Mesendoderm (in vitro differentiated cells): ENCODE results near the gene NAV2.
A peak's percentile ranks its signal among the peaks of the same experiment; 100 is the strongest.

Source experiments
- DNase-seq: peaks from one replicate; pipeline ENCODE4 v3.0.0; 2013
- H2AK5ac ChIP-seq: 2 replicates; pipeline ENCODE4 v1.6.1; 2013; ENCODE audit warnings: low read length, inconsistent platforms
- H2BK120ac ChIP-seq: 2 replicates; pipeline ENCODE4 v1.6.1; 2013; ENCODE audit warnings: low read depth, mild to moderate bottlenecking, low read length, moderate library complexity, mixed read lengths
- H2BK15ac ChIP-seq: replicated peaks from 2 replicates; pipeline ENCODE4 v1.6.1; 2013; ENCODE audit warnings: low read depth, mild to moderate bottlenecking, moderate library complexity
- H2BK5ac ChIP-seq: 2 replicates; pipeline ENCODE4 v1.6.1; 2013; ENCODE audit warnings: low read length, inconsistent platforms
- H3K18ac ChIP-seq: 2 replicates; pipeline ENCODE4 v1.6.1; 2013; ENCODE audit warnings: mild to moderate bottlenecking, low read length, mixed read lengths
- H3K23ac ChIP-seq: one replicate; pipeline ENCODE4 v1.6.1; 2013; ENCODE audit warnings: low read length
- H3K27ac ChIP-seq: 2 replicates; pipeline ENCODE4 v1.5.1; 2013; ENCODE audit warnings: low read depth, mild to moderate bottlenecking, inconsistent platforms, low read length, moderate library complexity
- H3K27me3 ChIP-seq: 2 replicates; pipeline ENCODE4 v1.6.1; 2013; ENCODE audit warnings: low read length, control low read depth, mild to moderate bottlenecking, inconsistent platforms; ENCODE audit not compliant: insufficient read depth, poor library complexity
- H3K36me3 ChIP-seq: 2 replicates; pipeline ENCODE4 v1.6.1; 2013; ENCODE audit warnings: low read length, inconsistent platforms; ENCODE audit not compliant: control insufficient read depth, insufficient read depth
- H3K4ac ChIP-seq: one replicate; pipeline ENCODE4 v1.6.1; 2013; ENCODE audit warnings: low read depth, mild to moderate bottlenecking, low read length, moderate library complexity
- H3K4me1 ChIP-seq: 2 replicates; pipeline ENCODE4 v1.6.1; 2013; ENCODE audit warnings: low read depth, low read length, inconsistent platforms; ENCODE audit not compliant: control insufficient read depth
- H3K4me2 ChIP-seq: 2 replicates; pipeline ENCODE4 v1.6.1; 2013; ENCODE audit warnings: low read length
- H3K4me3 ChIP-seq: 2 replicates; pipeline ENCODE4 v1.5.1; 2013; ENCODE audit warnings: mild to moderate bottlenecking, low read length
- H3K56ac ChIP-seq: one replicate; pipeline ENCODE4 v1.6.1; 2013; ENCODE audit warnings: low read length
- H3K79me1 ChIP-seq: 2 replicates; pipeline ENCODE4 v1.6.1; 2013; ENCODE audit warnings: low read length, inconsistent platforms
- H3K79me2 ChIP-seq: 2 replicates; pipeline ENCODE4 v1.6.1; 2013; ENCODE audit warnings: mild to moderate bottlenecking, low read length; ENCODE audit not compliant: control insufficient read depth, insufficient read depth
- H3K9ac ChIP-seq: 2 replicates; pipeline ENCODE4 v1.6.1; 2013; ENCODE audit warnings: low read length, inconsistent platforms
- H4K5ac ChIP-seq: one replicate; pipeline ENCODE4 v1.6.1; 2013; ENCODE audit warnings: low read length
- H4K8ac ChIP-seq: one replicate; pipeline ENCODE4 v1.6.1; 2013; ENCODE audit warnings: low read depth, mild to moderate bottlenecking, control low read depth, low read length, moderate library complexity
- WGBS: extraction: QIAGEN DNeasy Blood & Tissue Kit; methylation state at CpG from one replicate; pipeline ENCODE4 v1.1.7; 2013; ENCODE audit warnings: low lambda C conversion rate, missing lambda C conversion rate; ENCODE audit not compliant: insufficient coverage; ENCODE audit errors: extremely low coverage; 5-methylcytosine and 5-hydroxymethylcytosine counted together

Gene NAV2

GRCh38 chr11:19934828-19935259 is 222.2 kb downstream of the NAV2 start:
- Histone ChIP-seq H3K9ac (no peak overlapping the region), H3K4me3 (no peak overlapping the region), H2BK15ac (no peak overlapping the region), H3K4me2 (no peak overlapping the region), H3K79me1 (no peaks in the 10 kb centered on the region), H3K79me2 (no peaks in the 10 kb centered on the region), H2BK120ac (no peak overlapping the region), H3K36me3 (no peaks in the 10 kb centered on the region), H3K56ac (no peak overlapping the region), H4K5ac (no peak overlapping the region), H3K23ac (no peak overlapping the region), H3K18ac (no peak overlapping the region), H3K27ac (no peak overlapping the region), H4K8ac (no peak overlapping the region), H3K27me3 (no peaks in the 10 kb centered on the region), H2AK5ac (no peak overlapping the region), H3K4ac (no peak overlapping the region), H3K4me1 (no peaks in the 10 kb centered on the region), H2BK5ac (no peak overlapping the region)
- no CpG with 5 or more reads among the region's 3 CpGs for WGBS
- DNase-seq = peak; percentile 16

DNA sequence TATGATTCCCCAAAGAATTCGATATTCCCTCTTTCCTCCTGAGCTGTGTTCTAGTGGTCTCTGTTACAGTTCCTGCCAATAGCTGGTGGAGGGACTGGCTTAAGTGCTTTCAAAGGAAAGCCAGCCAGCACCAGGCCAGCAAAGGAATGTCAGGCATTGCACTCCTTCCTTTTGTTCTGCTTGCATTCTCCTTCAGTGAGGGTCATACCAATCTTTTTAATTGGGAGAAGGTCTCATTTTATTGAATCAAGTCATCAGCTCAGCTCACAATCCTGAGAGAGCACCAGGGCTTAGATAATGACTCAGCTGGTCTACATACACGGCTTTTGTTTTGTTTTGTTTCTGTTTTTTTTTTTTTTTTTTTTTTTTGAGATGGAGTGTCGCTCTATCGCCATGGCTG is 222.9 kb downstream of the NAV2 start:
- H4K8ac ChIP-seq = no peak overlapping the region
- H3K79me1 ChIP-seq = no peaks in the 10 kb centered on the region
- no peak overlapping the region for H2AK5ac ChIP-seq
- H3K79me2 ChIP-seq = no peaks in the 10 kb centered on the region
- peak; percentile 90 for DNase-seq
- no peak overlapping the region for H2BK120ac ChIP-seq
- H3K56ac ChIP-seq = no peak overlapping the region
- no peak overlapping the region for H3K9ac ChIP-seq
- H3K4me1 ChIP-seq = no peaks in the 10 kb centered on the region
- H3K4ac ChIP-seq = no peak overlapping the region
- H3K23ac ChIP-seq = no peak overlapping the region
- H3K4me2 ChIP-seq = no peak overlapping the region
- no peaks in the 10 kb centered on the region for H3K27me3 ChIP-seq
- WGBS = no CpG with 5 or more reads among the region's 4 CpGs
- no peak overlapping the region for H3K18ac ChIP-seq
- H2BK5ac ChIP-seq = no peak overlapping the region
- no peak overlapping the region for H3K27ac ChIP-seq
- no peak overlapping the region for H3K4me3 ChIP-seq
- H2BK15ac ChIP-seq = no peak overlapping the region
- no peak overlapping the region for H4K5ac ChIP-seq
- no peaks in the 10 kb centered on the region for H3K36me3 ChIP-seq

DNA sequence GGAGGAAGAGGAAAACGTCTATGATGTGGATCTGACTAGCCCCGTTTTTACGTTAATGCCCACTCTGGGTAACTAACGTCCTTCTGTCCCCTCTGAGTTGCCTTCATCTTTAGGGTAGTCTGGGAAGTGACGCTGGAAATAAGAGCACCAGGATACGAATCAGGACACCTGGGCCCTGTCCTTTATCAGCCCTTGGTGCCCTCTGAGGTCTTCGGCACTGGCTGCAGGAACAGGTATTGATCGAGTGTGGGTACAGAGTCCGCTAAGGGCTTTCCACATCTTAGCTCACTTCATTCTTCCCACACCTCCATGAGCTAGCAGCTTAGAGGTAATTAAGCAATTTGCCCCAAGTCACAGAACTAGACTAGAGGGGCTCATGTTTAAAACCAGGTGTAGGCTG is 223.8 kb downstream of the NAV2 start:
- Histone ChIP-seq H3K4me2 (no peak overlapping the region), H3K27ac (no peak overlapping the region), H3K4me3 (no peak overlapping the region), H2BK120ac (no peak overlapping the region), H3K4ac (no peak overlapping the region), H3K36me3 (no peaks in the 10 kb centered on the region), H3K56ac (no peak overlapping the region), H3K23ac (no peak overlapping the region), H3K79me1 (no peaks in the 10 kb centered on the region), H2AK5ac (no peak overlapping the region), H3K9ac (no peak overlapping the region), H3K79me2 (no peaks in the 10 kb centered on the region), H2BK5ac (no peak overlapping the region), H3K18ac (no peak overlapping the region), H2BK15ac (no peak overlapping the region), H3K4me1 (no peaks in the 10 kb centered on the region), H4K8ac (no peak overlapping the region), H4K5ac (no peak overlapping the region), H3K27me3 (no peaks in the 10 kb centered on the region)
- WGBS = no CpG with 5 or more reads among the region's 9 CpGs
- DNase-seq = no peak

- Histone ChIP-seq H3K79me2 (no peaks in the 10 kb centered on the region), H3K79me1 (no peaks in the 10 kb centered on the region), H3K27me3 (no peaks in the 10 kb centered on the region), H3K27ac (no peak overlapping the region), H3K18ac (no peak overlapping the region), H3K9ac (no peak overlapping the region), H4K8ac (no peak overlapping the region), H4K5ac (no peak overlapping the region), H3K23ac (no peak overlapping the region), H3K56ac (no peak overlapping the region), H3K36me3 (no peaks in the 10 kb centered on the region), H2BK15ac (no peak overlapping the region), H3K4me3 (no peak overlapping the region), H2BK5ac (no peak overlapping the region), H3K4me2 (no peak overlapping the region), H3K4ac (no peak overlapping the region), H3K4me1 (no peaks in the 10 kb centered on the region), H2BK120ac (no peak overlapping the region), H2AK5ac (no peak overlapping the region)
- no CpG with 5 or more reads among the region's 10 CpGs for WGBS
- DNase-seq = peak; percentile 61
These were observed 225.7 kb downstream of the NAV2 start for GRCh38 chr11:19938169-19938856.

DNA sequence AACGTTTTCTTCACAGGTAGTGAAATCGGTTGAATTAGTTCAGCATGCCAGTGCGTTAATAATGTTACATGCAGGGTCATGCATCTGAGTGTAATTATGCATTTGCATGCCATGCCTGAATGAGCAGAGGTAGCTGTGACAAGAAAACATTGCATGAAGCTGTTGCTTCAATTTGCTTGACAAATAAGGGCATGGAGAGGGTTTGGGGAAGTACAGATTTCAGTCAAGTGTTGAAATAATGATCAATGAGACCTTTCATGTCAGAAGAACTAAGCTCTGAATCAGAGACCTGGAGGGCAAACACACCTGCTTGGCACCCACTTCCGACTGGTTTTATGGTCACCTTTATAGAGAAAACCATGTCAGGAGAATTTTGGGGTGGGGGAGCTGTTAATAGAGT is 226.2 kb downstream of the NAV2 start:
- Histone ChIP-seq H3K27ac (no peak overlapping the region), H3K56ac (no peak overlapping the region), H3K18ac (no peak overlapping the region), H3K27me3 (no peaks in the 10 kb centered on the region), H2BK120ac (no peak overlapping the region), H3K79me1 (no peaks in the 10 kb centered on the region), H3K36me3 (no peaks in the 10 kb centered on the region), H3K4me2 (no peak overlapping the region), H3K23ac (no peak overlapping the region), H4K8ac (no peak overlapping the region), H3K4me3 (no peak overlapping the region), H3K9ac (no peak overlapping the region), H3K79me2 (no peaks in the 10 kb centered on the region), H4K5ac (no peak overlapping the region), H2BK15ac (no peak overlapping the region), H2AK5ac (no peak overlapping the region), H3K4me1 (no peaks in the 10 kb centered on the region), H2BK5ac (no peak overlapping the region), H3K4ac (no peak overlapping the region)
- no CpG with 5 or more reads among the region's 4 CpGs for WGBS
- DNase-seq = no peak

GRCh38 chr11:19939415-19939929 is 226.8 kb downstream of the NAV2 start:
- Histone ChIP-seq H3K79me1 (no peaks in the 10 kb centered on the region), H3K23ac (no peak overlapping the region), H3K4me1 (no peaks in the 10 kb centered on the region), H2BK5ac (no peak overlapping the region), H3K4me3 (no peak overlapping the region), H3K27ac (no peak overlapping the region), H3K36me3 (no peaks in the 10 kb centered on the region), H3K4ac (no peak overlapping the region), H4K8ac (no peak overlapping the region), H3K4me2 (no peak overlapping the region), H2AK5ac (no peak overlapping the region), H3K18ac (no peak overlapping the region), H2BK15ac (no peak overlapping the region), H3K79me2 (no peaks in the 10 kb centered on the region), H3K9ac (no peak overlapping the region), H4K5ac (no peak overlapping the region), H2BK120ac (no peak overlapping the region), H3K27me3 (no peaks in the 10 kb centered on the region), H3K56ac (no peak overlapping the region)
- WGBS = no CpG with 5 or more reads among the region's 9 CpGs
- DNase-seq = no peak
